Keratinocyte (primary cell): ENCODE measurements around the gene HNRNPL.

Experiments
- EZH2 ChIP-seq: IDR thresholded peaks from one replicate; pipeline ENCODE4 v1.6.1; 2012; ENCODE audit warnings: inconsistent platforms, mild to moderate bottlenecking, low read length, moderate library complexity
- TF ChIP-seq, protein P1 (sequence below), 3 experiments: IDR thresholded peaks in 1 of 3; conservative IDR thresholded peaks in 1 of 3; optimal IDR thresholded peaks in 1 of 3; 2 replicates in 2 of 3; 3 replicates in 1 of 3; pipeline versions ENCODE3 to v1.5.1; 2011; ENCODE audit warnings: low read length in 3 of 3, mild to moderate bottlenecking in 3 of 3, moderate library complexity in 2 of 3, control low read depth in 1 of 3, inconsistent platforms in 1 of 3; ENCODE audit not compliant: insufficient read depth in 2 of 3; ENCODE audit errors: extremely low read depth in 1 of 3

DNA sequence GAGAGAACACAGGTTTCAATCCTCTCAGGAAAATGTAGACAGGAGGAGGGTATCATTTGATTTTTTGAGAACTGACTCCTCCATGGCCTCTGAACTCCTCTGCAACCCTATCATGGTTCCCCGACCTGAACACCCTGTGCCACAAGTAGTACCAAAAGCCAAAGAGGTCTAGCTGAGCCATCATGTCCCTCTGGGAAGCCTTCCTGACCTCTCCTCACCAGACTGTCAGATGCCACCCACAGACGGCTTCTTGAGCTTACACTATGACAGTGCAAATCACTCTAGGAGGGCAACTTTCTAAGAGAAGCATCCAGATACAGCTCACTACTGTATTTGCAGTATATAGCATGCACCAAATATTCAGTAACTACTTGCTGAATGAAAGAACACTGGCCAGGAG lies 3.7 kb downstream of the HNRNPL start:
- TF ChIP-seq, protein P1, sequence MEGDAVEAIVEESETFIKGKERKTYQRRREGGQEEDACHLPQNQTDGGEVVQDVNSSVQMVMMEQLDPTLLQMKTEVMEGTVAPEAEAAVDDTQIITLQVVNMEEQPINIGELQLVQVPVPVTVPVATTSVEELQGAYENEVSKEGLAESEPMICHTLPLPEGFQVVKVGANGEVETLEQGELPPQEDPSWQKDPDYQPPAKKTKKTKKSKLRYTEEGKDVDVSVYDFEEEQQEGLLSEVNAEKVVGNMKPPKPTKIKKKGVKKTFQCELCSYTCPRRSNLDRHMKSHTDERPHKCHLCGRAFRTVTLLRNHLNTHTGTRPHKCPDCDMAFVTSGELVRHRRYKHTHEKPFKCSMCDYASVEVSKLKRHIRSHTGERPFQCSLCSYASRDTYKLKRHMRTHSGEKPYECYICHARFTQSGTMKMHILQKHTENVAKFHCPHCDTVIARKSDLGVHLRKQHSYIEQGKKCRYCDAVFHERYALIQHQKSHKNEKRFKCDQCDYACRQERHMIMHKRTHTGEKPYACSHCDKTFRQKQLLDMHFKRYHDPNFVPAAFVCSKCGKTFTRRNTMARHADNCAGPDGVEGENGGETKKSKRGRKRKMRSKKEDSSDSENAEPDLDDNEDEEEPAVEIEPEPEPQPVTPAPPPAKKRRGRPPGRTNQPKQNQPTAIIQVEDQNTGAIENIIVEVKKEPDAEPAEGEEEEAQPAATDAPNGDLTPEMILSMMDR (optimal IDR thresholded peaks at IDR 0.05 in 1 of 3, IDR thresholded peaks at IDR 0.05 in 1 of 3, conservative IDR thresholded peaks at IDR 0.05 in 1 of 3; ENCODE audit: extremely low read depth in 1 of 3, insufficient read depth in 2 of 3, low read length in 3 of 3): no peak
- no peak for TF ChIP-seq EZH2
